HG03354 (cell line): Measurements from ENCODE around the gene GFRA1.
"Not testable (repeated sequence)": the region's sequence is repeated elsewhere in the genome, so short reads cannot be mapped to it uniquely, and the experiment has no call there.

Experiments used
- ATAC-seq: cut with Tn5 transposase; IDR thresholded peaks from one replicate; pipeline ENCODE4 v1.9.1; 2021; ENCODE audit warnings: mild to moderate bottlenecking; ENCODE audit not compliant: unreplicated experiment, poor library complexity, severe bottlenecking

Gene GFRA1

DNA sequence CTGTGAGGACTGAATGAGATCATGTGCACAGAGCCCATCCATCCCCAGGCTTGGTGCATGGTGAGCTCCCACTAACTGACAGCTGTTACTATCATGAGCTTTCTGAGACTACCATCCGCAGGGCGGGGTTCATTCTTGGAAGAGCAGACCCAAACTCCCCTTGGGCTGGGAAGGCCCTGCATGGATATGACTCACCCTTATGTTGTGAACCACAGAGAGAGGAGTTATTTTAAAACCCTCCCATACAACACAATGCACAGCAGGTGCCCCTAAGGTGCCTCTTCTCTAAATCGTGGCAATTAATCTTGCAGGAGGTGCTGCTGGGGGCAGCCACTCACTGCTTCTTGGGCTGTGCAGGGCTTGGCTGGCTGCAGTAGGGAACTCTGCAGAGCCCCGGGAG lies 219.1 kb downstream of the GFRA1 start:
- ATAC-seq: no peak

DNA sequence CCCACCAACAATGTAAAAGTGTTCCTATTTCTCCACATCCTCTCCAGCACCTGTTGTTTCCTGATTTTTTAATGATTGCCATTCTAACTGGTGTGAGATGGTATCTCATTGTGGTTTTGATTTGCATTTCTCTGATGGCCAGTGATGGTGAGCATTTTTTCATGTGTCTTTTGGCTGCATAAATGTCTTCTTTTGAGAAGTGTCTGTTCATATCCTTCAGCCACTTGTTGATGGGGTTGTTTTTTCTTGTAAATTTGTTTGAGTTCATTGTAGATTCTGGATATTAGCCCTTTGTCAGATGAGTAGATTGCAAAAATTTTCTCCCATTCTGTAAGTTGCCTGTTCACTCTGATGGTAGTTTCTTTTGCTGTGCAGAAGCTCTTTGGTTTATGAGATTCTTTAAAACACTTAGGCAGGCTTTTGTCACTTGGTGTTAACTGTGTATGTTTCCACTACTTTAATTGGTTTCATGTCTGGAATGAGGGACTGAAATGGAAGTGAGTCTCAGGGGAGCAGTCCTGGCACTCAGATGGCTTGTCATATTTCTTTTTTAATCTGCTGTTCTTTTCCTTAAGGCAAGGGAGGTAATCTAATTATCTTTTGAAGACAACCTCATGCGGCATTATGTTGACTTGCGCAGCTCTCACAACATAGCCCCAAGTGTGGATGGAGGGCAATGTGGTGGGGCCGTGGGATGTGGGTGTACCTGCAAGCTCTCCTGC lies 219.8 kb downstream of the GFRA1 start:
- ATAC-seq: not testable (repeated sequence)

- not testable (repeated sequence) for ATAC-seq
Measured at GRCh38 chr10:116052522-116052921, 220.5 kb downstream of the GFRA1 start.

- no peak for ATAC-seq
Measured at GRCh38 chr10:116049974-116050304, 223.1 kb downstream of the GFRA1 start.

DNA sequence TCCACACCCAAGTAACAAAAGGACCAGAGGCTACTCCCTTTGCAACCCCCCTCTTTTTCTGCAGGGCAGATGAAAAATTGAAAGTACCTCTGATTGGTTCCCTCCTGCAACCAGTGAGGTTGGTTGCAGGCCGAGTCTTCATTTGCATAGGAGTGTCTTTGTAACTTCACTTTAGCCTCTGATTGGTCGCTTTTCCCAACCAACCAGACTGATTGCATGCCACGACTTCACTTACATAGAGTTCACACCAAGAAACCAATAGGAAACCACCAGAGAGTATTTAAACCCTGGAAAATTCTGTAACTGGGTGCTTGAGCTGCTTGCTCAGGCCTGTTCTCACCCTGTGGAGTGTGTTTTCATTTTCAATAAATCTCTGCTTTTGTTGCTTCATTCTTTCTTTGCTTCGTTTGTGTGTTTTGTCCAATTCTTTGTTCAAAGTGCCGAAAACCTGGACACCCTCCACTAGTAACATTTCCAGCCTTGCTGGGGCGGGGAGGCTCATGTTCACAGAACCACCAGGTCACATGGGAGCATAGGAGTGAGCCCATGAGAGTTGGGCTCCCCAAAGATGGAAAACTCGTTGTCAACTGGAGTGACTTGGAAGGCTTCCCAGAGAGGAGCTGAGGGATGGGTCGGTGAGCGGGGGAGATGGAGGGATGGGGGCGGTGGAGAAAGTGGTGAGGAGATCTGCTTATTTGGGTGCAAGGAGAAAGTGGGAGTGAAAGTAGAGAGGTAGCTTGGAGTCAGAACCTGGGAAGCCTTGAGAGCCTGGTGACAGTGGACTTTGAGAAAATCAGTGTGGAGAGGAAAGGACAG lies 223.6 kb downstream of the GFRA1 start:
- no peak for ATAC-seq

- no peak for ATAC-seq
Measured at GRCh38 chr10:116045366-116046356, 227.3 kb downstream of the GFRA1 start.

DNA sequence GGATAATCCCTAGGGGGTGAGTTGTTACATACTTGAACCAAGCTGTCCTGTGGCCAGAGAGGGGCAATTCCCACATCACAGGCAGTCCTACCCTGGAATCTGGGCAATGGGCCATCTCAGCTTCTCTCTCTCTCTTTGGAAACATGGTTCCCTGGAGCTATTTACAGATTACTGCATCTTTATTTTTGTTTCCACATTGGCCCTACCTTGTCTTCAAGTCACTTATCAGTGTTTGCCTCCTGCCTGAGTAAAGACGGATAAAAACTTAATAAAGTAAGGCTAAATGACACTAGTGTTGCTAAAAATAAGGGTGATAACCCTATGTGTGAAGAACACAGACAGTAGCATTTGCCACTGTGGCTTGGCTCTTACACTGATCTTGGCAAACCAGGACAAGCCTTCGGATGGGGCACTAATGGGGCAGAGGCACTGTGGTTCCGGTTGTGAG lies 228.2 kb downstream of the GFRA1 start:
- ATAC-seq: no peak

DNA sequence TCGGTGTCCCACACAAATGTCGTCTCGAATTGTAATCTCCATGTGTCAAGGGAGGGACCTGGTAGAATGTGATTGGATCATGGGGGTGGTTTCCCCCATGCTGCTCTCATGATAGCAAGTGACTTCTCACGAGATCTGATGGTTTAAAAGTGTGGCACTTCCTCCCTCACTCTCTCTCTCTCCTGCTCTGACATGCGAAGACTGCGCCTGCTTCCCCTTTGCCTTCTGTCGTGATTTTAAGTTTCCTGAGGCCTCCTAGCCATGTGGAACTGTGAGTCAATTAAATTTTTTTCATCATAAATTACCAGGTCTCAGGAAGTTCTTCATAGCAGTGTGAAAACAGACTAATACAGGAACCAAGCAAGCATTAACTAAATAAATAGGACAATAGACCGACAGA lies 229.1 kb downstream of the GFRA1 start:
- ATAC-seq: no peak

DNA sequence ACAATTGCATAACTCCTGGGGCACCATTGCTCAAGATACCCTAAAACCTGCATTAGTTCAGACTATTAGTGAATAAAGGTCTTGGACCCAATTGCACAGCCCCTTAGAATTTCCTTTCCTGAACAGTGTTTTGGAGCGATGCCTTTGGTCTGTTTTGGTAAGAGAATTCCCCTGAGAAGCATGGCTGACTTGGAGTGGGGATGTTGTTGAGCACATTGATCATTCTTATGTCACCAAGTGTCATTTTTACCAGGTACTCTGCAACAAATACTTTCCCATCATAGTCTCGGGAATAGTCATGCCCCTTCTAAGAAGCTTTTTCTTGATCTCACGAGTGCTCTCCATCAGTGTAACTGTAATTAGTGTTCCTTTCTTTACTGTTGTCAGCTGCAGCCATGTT lies 229.7 kb downstream of the GFRA1 start:
- no peak for ATAC-seq

DNA sequence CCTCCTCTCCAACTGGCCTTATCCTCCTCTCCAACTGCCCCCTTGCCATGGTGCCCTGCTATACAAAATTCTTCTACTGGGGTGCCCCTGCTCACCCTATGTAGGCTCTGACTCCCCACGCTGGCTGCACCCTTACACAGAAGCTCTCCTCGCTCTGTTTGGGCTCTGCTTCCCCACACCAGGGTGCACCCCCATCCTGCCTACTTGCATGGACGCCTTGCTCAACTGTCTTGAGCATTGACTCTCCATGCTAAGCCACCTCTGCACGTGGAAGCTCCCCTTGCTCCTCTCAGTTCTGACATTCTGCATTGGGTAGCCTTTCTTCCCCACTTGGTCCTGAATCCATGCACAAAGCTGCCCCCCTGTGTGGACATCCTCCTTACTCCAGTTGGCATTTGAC lies 231.1 kb downstream of the GFRA1 start:
- ATAC-seq: no peak

- no peak for ATAC-seq
Measured at GRCh38 chr10:116039612-116040011, 233.4 kb downstream of the GFRA1 start.

GRCh38 chr10:116038259-116038658 lies 234.7 kb downstream of the GFRA1 start:
- ATAC-seq: no peak

GRCh38 chr10:116035406-116035805 lies 237.6 kb downstream of the GFRA1 start:
- ATAC-seq: not testable (repeated sequence)

- ATAC-seq: no peak
Measured at GRCh38 chr10:116030576-116030975, 242.4 kb downstream of the GFRA1 start.

GRCh38 chr10:116029826-116030225 lies 243.2 kb downstream of the GFRA1 start:
- ATAC-seq: no peak

GRCh38 chr10:116027355-116027754 lies 245.7 kb downstream of the GFRA1 start:
- ATAC-seq: no peak

DNA sequence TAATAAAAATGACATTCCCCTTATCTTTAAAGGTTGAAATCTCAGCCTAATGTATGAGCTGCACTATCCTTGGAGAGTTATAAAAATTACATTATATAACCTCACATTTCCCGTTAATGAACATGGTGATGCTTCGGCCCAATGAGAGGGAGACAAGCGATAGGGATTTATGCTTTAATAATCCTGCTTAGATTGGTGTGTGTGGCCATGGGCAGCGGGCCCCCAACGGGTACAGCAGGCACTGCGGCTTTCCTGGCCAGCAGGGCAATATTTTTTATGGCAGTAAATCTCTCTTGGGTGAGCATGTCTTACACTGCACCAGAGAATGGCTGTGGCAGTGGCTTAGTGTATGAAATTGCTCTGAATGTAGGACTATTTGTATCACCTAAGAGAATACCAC lies 246.3 kb downstream of the GFRA1 start:
- no peak for ATAC-seq

DNA sequence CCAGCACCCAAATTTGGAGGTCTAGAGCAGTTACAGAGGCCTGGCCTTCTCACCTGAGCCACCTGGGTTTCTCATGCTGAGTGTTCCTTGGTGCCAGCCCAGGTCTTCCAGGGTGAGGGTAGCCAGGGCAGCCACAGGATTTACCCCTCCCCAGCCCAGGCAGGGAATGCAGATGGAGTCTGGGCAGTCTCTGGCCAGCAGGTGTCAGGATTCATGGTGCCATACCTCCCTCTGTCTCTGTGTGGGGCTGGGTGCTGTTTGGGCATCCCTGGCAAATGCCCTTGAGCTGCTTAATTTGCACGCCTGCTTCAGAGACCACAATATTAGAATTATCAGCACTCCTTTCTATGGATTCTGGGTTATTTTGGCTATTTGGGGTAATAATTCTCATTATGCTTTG lies 246.7 kb downstream of the GFRA1 start:
- ATAC-seq: no peak

GRCh38 chr10:116024271-116024878 lies 248.6 kb downstream of the GFRA1 start:
- ATAC-seq: no peak

DNA sequence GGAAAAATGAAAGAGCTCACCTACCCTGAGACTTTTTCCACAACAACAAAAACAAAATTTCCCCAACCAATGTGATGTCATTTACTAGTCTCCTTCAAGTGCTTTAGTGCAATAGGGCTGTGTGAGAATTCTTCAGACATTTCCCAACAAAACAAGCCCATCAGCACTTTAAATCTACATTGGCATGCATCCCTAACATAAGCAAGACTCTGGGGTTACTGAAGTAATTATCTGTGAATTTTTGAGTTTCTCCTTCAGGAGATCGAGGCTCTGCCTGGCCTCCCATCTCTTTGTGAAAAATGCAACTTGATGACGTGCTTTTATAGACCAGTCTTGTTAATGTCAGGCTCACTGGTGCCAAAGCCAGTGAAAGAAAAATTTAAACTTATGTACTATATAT lies 255.6 kb downstream of the GFRA1 start:
- no peak for ATAC-seq
